NCI-H128 (cell line): ENCODE data around the gene TMEM125.

ENCODE experiments used
- DNase-seq: peaks from one replicate; lab custom pipeline; 2025; ENCODE audit not compliant: unreplicated experiment; lab: John Stamatoyannopoulos, UW

TMEM125 gene

DNA sequence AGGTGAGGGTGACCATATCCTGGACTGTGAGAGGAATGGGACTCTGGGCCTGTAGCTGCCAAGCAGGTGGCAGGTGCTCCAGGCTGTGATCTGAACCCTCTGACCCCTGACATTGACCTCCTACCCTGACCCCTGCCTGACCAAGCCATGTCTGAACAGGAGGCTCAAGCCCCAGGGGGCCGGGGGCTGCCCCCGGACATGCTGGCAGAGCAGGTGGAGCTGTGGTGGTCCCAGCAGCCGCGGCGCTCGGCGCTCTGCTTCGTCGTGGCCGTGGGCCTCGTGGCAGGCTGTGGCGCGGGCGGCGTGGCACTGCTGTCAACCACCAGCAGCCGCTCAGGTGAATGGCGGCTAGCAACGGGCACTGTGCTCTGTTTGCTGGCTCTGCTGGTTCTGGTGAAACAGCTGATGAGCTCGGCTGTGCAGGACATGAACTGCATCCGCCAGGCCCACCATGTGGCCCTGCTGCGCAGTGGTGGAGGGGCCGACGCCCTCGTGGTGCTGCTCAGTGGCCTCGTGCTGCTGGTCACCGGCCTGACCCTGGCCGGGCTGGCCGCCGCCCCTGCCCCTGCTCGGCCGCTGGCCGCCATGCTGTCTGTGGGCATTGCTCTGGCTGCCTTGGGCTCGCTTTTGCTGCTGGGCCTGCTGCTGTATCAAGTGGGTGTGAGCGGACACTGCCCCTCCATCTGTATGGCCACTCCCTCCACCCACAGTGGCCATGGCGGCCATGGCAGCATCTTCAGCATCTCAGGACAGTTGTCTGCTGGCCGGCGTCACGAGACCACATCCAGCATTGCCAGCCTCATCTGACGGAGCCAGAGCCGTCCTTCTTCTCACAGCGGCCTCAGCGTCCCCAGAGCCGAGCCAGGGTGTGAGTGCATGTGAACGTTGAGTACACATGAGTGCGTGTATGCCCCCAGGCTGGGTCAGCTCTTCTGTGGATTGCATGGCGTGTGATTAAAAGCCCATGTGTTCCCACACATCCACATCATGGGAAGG is 3.1 kb downstream of the TMEM125 start:
- DNase-seq: no peak

DNA sequence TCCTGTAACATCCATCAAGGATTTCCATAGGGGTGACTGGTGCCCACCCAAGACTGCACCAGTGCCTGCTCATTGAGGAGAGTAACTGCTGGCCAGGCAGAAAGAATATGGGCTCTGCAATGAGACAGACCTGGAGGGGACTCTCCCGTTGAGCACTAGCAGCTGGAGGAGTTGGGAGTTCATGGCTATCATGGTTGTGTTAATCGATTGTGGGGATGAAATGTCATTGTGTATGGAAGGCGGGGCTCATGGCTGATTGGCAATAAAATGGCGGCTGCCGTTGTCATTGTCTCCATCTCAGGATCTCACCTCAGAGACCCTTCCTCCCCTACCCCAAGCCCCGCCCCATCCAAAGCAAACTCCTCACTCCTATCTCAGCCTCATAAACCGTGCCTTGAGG is 3.9 kb downstream of the TMEM125 start:
- DNase-seq: no peak

DNA sequence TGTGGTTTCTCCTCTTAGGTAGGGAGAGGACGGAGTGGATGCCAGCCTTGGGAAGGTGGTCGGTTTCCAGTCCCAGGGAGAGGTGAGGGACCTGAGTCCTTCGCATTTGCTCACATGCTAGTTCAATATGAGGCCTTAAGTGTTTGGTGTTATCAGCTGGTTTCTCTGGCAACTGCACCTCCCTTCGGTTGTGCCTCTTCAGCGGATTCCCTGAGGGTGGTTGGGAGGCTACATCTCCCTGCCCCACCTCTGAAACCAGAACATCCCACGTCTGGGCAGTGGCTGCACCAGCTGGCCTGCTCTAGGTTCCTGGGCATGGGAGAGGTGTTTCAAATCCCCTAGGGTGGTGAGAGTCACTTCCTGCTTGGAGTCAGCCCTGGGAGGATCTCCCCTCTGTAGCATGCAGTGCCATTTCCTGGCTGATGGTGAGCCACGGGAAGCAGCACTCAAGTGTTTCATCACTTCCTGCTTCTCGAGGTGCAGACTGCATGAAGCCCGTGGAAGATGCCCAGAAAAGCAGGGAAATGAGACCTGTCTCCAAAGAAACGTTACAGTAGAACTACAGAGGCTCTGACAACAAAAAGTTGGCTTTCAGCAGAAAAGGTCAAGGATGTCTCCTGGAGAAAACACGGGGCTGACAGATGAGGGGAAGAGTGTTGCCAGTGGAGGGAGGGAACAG is 4.5 kb downstream of the TMEM125 start:
- no peak for DNase-seq

DNA sequence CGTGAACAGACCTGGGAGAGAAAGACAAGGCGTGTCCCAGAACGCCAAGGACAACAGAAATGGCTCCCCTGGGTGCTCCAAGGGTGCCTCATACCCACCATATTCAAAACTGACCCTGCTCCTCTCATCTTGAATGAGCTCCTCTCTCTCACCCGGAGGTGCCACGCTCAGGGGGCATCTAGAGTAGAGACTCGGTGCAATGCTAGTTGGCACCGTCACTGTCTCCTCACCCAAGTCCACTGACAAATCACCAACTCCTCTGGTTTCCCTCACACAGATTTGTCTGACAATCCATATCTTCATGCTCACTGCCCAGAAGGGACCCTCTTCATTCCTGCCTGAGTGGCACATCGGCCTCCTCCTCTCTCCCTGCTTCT is 5.0 kb downstream of the TMEM125 start:
- DNase-seq: no peak

DNA sequence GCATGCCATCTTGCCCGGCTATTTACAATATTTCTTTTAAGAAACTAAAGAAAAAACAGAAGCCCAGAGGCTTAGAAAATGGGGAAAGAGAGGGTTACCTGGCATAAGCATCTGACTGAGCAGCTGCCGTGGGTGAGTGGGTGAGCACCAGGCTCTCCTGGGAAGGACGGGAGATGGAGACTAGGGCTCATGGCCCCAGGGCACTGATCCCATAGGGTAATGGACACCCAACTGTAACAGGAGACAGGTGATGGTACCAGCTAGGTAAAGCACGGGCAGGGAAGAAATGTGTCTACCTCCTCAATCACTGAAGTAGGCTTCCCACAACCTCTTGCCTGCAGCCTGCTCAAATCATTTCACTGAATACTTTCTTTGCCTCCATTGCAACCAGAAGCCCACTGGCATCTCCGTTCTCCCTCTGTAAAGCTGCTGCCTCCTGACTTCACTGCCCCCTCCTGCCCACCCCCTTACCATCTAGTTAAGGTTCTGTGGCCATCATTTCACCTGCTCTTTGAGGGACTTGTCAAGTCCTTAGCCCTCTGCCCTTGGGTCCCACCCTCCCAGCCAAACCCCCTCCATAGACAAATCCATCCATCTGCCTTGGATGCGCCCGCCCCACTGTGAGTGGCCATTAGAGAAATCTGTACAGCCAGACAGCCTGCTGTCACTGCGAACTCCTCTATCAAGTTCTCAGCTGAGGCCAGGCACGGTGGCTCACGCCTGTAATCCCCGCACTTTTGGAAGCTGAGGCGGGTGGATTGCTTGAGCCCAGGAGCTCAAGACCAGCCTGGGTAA is 6.2 kb downstream of the TMEM125 start:
- no peak for DNase-seq

DNA sequence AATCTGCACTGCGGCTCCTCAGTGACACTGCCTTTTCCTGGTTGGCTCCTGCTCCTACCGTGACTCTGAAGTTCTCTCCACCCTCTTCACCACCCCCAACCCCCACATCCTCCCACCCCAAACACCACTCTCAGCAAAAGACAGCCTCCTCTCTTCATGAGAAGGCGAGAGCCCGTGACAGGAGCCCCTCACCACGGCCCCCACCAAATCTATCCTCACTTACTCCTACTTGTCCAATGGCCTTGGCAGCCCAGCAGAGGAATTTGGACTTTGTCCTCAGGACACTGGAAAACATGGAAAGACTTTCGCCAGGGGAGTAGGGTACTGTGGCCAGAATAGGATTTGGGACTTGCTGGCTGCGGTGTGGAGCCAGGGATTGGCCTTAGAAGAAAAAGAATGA is 6.9 kb downstream of the TMEM125 start:
- DNase-seq: no peak

DNA sequence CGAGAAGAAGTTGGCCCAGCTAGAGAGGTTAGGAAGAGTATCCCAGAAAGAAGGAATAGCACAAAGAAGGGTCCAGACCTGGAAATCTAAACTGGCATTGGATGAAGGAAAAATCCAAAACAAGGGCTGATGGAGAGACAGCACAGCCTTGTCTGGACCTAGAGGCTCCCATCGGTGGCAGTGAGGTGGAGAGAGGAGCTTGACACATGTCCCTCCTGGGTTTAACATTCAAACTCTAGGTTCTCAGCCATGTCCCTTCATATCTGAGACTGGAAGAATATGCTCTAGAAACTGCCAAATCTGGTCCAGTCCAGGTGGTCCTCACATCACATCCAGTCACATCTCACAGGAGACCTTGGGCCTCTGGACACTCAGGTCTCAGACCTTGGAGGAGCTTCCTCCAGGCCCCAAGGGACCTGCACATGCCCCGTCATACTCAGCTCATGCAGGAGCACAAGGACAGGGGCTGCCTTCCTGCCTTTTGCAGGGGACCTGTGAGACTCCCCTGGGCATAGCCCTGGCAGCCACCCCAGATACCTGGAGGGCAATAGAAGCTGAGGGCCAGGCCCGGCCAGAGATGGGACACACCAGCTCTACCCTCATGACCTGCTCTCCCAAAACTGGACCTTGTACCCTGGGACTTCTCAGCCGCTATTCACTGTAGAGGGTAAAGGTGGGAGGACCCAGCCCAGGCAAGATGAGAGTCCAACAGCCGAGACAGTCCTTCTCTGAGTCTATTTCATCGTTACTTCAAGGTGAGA is 7.5 kb downstream of the TMEM125 start:
- no peak for DNase-seq

DNA sequence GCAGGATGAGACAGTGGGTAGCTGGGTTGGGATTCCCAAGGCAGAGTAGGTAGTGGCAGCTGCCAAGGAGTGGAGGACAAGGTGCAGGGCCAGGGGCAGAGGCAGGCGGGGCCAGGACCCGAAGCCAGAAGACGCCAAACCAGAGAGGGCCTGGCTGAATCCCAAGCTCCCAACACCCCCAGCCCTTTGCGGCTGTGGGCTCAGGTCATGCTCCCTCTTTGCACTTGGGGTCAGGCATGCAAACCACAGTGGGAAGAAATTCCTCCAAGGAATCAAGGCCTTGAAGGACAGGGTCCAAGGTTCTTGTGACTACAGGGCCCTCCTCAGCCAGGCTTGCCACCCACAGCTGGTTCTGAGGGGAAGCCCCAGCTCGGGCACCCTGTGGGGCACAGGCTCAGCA is 9.4 kb downstream of the TMEM125 start:
- no peak for DNase-seq

DNA sequence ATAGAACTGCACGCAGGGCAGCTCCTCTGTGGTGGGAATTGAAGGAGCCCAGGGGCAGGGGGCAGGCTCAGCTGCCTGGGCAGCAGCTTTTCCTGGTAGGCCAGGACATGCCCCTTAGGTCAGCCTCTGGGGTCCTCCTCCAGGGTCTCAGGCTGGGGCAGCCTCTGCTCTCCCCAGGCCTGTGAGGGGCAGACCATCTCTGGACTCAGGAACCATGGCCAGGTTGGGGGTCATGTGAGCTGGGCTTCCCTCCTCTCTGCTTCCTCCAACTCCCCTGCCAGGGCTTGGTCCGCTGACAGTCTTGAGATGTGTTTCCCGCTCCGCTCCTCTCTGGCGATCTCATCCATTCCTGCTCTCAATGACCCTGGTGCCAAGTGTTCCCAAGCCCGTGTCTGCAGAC is 9.9 kb downstream of the TMEM125 start:
- no peak for DNase-seq

DNA sequence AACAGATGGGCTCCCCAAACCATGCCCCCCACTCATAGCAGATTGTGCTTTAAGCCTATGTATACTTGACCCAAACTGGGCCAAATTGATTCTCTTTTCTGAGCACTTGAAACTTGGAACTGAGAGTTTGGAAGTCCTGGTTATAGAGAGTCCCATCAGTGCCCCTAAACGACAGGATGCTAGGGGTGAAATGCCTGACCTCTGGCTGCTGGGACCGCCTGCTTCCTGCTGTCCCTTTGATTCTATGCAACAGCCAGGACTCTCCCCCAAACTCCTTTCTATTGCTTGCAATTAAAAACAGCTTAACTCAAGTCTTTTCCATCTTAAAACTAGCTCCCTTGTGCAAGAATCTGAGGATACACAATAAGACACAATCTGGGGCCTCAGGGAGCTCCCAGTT is 10.9 kb downstream of the TMEM125 start:
- DNase-seq: no peak

DNA sequence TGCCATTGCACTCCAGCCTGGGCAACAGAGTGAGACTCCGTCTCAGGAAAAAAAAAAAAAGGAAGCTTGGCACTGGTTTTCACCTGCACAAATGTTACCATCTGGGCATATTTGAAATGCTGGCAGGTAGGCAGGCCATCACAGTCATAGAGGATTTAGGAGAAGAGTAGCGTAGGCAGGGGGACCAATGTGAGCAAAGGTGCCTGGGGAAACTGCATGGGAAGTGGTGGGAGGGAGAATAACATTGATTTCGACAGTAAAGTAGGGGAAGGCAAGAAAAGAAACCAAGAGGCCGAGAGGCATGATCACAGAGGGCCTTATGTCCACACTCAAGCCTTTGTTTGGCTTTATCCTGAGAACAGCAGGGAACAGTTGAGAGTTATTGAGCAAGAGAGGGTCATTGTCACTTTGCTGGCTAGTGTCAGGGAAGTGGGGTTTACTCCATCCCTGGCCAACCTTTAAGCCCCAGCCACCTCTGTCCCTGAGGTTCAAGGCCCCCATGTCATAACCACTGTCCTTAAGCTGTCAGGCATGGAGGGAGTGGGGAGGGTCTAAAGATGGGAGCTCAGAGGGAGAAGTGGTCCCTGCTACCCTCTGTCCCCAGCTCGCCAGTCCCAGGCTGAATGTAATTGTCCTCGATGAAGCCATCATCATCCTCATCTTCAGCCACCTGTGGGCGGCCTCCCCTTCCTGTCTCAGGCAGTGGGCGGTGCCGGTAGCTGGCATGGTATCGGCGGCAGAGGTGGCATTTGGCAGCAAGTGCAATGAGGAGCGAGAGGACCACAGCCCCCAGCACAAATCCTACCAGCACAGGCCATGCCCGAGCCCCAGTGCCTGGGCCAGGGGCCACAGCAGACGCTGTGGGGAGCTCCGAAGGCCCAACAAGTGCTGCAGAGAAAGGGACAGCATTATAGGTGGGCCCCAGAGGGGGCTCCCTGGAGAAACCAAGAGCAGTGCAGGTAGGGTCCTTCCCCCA is 12.7 kb downstream of the TMEM125 start:
- DNase-seq: no peak

DNA sequence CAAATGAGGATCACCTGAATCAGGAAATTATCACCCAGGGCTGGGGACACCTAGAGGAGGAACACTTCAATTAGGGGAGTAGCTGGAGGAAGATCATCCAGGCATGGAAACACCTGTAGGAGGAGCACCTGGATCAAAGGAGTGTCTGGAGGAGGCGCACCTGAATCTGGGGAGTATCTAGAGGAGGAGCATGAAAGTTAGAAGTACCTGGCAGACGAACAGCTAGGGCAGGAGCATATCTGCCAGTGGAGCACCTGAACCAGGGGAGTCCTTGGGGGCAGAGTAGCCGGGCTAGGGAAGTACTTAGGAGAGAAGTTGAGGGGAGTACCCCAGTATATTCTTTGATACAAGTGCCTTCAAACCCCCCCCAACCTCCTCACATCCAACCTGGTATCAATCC is 14.3 kb downstream of the TMEM125 start:
- DNase-seq: no peak

DNA sequence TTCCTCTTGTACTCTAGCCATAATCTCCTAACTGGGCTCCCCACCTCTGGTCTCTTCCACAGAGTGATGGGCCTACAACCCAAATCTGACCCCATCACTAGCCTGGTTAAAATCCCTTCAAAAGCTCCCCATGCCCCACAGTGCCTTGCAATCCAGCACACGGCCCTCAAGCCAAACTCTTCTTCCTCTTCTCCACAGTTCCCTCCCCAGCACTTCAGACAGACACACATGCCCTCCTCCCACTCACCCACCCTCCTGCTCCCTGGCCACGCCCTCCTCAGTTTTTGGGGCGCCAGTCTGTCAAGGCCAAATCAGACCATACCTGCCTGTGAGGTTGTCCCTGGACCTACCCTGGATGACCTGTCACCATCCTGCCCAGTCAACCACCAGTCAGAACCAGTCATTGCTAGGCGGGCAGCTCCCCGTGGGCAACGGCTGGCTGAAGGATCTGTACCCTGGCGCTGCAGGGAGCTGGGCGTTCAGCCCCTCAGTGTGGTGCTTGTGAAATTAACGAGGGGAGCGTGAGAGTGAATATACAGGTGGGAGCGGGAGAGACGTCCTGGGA is 14.8 kb downstream of the TMEM125 start:
- no peak for DNase-seq

DNA sequence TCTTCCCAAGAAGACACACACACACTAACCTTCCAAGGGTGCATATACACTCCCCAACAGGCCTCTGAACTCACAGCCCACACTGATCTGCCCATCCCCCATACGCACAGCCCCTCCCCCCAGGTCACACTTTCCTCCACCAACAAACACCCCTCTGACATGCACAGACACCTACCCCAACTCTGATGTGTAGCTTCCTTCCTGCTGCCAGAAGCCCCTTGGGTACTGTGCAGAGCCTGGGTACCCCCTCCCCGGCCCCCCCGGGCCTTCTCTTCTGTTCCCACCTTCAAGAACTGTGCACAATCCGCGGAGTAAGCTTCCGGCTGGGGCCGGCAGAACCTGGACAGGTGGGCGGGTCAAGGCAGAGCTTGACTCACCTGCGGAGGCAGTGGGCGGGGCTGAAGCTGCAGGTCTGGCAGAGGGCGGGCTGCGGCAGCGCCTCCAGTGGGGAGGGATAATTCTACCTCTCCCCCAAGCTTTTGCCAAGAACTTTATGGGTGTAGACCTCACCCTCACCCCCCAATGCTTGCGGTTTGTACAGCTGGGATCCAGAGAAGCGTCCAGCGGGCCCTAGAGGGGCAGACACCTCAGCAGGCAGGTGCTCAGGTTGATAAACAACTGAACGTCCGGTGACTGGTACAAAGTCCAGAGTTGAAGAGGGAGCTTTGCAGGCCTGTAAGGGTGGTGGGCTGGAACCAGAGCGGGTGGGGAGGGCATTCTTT is 15.6 kb downstream of the TMEM125 start, which contains the start of gene C1orf210:
Gene C1orf210, minus strand, starts transcription at position 313 of the 722 bp plus-strand sequence. CDS start 2,311 bp downstream, outside the sequence.
- peak; percentile 67 for DNase-seq

DNA sequence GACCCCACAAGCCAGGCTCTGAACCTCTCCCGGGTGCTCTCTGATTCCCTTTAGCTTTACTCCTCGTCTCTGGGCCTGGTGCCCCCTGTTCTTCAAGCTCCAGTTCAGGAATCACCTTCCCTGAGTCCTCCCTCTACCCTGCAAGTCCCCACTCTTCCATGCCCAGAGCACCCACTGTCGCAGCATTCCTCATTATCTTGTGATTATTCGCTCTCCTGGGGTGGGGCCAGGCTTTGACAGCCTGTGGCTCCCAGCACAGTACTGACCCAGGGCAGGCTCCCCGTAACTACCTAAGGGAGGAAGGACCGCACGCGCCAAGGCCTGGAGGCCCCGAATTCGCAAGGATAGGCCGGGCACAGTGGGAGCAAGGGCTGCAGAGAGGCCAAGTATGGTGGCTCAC is 16.3 kb downstream of the TMEM125 start:
- DNase-seq: no peak

DNA sequence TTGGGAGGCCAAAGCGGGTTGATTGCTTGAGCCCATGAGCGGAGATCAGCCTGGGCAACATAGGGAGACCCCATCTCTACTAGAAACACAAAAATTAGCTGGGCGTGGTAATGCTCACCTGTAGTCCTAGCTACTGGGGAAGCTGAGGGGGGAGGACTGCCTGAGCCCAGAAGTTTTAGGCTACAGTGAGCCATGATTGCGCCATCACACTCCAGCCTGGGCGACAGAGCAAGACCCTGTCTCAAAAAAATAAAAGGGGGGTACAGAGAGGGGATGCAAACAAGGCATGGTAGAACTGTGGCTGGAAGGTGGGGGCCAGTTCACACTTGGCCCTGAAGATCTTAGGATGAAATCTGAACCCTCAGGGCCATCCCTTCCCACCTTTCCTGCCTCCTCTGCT is 16.8 kb downstream of the TMEM125 start:
- no peak for DNase-seq

DNA sequence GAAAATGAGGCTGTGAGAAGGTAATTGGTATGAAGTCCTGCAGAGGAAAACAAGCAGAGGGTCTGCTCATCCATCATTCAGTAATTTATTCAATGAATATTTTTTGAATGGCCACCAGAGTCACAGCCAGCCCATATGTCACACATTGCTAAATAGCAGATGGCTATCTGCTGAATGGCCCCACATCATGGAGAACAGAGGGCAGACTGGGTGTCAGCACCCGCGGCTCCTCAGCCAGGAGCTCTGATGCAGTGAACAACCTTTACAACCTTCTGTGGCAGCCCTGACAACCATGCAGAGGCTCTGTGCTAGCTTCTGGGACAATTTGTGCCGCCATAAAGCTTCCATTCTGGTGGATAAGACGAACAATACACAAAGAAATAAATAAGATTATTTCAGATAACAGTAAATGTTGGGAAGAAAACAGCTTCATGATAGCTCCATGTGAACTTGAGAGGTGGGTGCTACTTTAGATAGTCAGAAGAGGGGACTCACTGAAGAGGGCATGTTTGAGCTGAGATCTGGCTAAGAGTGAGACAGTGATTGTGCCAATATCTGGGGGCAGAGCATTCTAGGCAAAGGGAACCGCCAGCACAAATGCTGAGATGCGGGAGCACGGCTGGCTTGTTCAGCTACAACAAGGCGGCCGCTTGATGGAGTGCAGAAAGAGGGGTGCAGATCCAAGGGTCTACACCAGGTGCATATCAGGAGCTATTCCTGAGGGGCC is 18.4 kb downstream of the TMEM125 start:
- no peak for DNase-seq
